ENCODE data around the gene ASPDH.

DNA sequence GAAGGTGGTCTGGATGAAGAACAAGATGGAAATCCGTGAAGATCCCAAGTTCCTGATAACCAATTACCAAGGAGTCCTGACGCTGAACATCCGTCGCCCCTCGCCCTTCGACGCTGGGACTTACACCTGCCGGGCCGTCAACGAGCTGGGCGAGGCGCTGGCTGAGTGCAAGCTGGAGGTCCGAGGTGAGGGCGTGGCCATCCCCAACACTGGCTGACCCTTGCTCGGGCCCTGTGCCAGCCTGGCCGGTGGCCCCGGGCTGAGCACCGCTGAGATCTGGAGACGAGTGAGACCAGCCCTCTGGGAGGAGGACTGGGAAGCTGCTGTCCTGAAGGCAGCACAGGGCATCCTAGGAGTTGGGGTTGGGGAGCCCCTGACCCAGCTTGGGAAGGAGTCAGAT lies 49.4 kb downstream of the ASPDH start:
- TF ChIP-seq, protein P1, sequence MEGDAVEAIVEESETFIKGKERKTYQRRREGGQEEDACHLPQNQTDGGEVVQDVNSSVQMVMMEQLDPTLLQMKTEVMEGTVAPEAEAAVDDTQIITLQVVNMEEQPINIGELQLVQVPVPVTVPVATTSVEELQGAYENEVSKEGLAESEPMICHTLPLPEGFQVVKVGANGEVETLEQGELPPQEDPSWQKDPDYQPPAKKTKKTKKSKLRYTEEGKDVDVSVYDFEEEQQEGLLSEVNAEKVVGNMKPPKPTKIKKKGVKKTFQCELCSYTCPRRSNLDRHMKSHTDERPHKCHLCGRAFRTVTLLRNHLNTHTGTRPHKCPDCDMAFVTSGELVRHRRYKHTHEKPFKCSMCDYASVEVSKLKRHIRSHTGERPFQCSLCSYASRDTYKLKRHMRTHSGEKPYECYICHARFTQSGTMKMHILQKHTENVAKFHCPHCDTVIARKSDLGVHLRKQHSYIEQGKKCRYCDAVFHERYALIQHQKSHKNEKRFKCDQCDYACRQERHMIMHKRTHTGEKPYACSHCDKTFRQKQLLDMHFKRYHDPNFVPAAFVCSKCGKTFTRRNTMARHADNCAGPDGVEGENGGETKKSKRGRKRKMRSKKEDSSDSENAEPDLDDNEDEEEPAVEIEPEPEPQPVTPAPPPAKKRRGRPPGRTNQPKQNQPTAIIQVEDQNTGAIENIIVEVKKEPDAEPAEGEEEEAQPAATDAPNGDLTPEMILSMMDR (IDR thresholded peaks at IDR 0.05; ENCODE audit: low read depth, low read length), result no peak
- no peak for TF ChIP-seq EZH2phosphoT487 (IDR thresholded peaks at IDR 0.05; ENCODE audit: low read depth)

Measured in OCI-LY3 (cell line).